Urinary bladder (tissue), 4 donors: ENCODE data around the gene DCLRE1A. TPM values are rescaled to one million over a fixed set of nuclear protein-coding genes. Genes with fewer than 3 reads are reported as not detected.

ENCODE experiments used
- DNase-seq: peaks from one replicate; pipeline ENCODE4 v3.0.0-alpha.2; 2015; ENCODE audit errors: extremely low spot score
- H3K27ac ChIP-seq: one replicate; pipeline ENCODE4 v1.5.1; 2013; ENCODE audit warnings: low read depth, mild to moderate bottlenecking, moderate library complexity
- H3K36me3 ChIP-seq: one replicate; pipeline ENCODE4 v1.6.1; 2013; ENCODE audit warnings: mild to moderate bottlenecking, moderate library complexity; ENCODE audit not compliant: insufficient read depth
- H3K4me1 ChIP-seq: one replicate; pipeline ENCODE4 v1.6.1; 2013; ENCODE audit warnings: mild to moderate bottlenecking, moderate library complexity; ENCODE audit not compliant: insufficient read depth
- H3K4me3 ChIP-seq: one replicate; pipeline ENCODE4 v1.5.1; 2013; ENCODE audit warnings: low read depth, low read length
- WGBS: extraction: QIAGEN DNeasy Blood & Tissue Kit; methylation state at CpG from one replicate; pipeline ENCODE4 v1.1.7; 2013; 5-methylcytosine and 5-hydroxymethylcytosine counted together
- polyA plus RNA-seq: library from polyadenylated mRNA; stranded (reverse); fragments of 200-250 nt; gene quantifications from one replicate; pipeline ENCODE4 v1.2.3, GENCODE V29; 2013
- small RNA-seq: library from RNA; depleted of rRNA; stranded (forward); fragments of <200 nt; gene quantifications from one replicate; pipeline ENCODE3, GENCODE V24; 2014
- total RNA-seq: library from RNA; depleted of rRNA; stranded (reverse); fragments of >200 nt; gene quantifications from one replicate; pipeline ENCODE4 v1.2.3, GENCODE V29; 2014
- donor health status: healthy with polysubstance abuse.
- donor health status: healthy.

Gene DCLRE1A
- total and polyA plus RNA-seq, 2 donors = 3.8 to 14.8 TPM

DNA sequence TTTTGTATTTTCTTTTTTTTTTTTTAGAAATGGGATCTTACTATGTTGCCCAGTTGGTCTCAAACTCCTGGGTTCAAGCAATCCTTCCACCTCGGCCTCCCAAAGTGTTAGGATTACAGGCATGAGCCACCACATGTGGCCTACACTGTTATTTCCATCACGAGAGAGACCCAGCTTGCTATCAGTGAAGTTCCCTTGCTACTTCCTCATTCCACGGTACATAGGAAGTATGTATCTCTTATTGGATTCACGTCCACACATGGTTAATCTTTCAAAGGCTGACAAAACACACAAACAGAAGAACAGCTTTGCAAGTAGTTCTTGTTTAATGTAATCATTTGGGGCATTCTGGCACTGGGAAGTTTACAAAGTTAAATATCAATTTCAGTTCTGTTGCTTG lies 50.9 kb downstream of the DCLRE1A start:
- 63% methylated on average over 4 of the region's 4 CpGs for WGBS
- H3K36me3 ChIP-seq = no peaks in the 10 kb centered on the region
- H3K27ac ChIP-seq = no peak overlapping the region
- no peak for DNase-seq
- H3K4me3 ChIP-seq = no peak overlapping the region
- H3K4me1 ChIP-seq = no peaks in the 10 kb centered on the region

DNA sequence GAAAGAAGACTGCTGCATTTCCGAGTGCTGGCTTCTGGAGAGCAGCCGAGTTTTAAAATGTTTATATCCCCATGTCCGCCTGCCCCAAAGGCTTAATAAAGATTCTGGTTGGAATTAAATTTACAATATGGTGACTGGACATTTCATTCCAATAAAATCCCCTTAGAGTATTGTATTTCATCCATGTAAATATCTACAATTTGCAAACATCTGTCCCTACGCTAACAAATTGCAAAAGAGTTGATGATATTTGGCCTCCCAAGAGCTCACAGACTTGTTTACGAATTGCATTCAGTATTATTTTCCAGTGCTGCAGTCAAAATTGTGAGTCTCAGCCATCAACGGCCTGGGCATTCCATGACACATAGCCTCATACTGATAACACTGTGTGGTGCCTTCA lies 52.3 kb downstream of the DCLRE1A start:
- Histone ChIP-seq H3K4me3 (no peak overlapping the region), H3K36me3 (no peaks in the 10 kb centered on the region), H3K4me1 (no peaks in the 10 kb centered on the region), H3K27ac (no peak overlapping the region)
- WGBS = 42% methylated on average over 6 of the region's 6 CpGs
- DNase-seq = no peak

- WGBS = 57% methylated on average over 2 of the region's 2 CpGs
- no peaks in the 10 kb centered on the region for H3K4me1 ChIP-seq
- H3K36me3 ChIP-seq = no peaks in the 10 kb centered on the region
- DNase-seq = no peak
- H3K4me3 ChIP-seq = no peak overlapping the region
- no peak overlapping the region for H3K27ac ChIP-seq
These were observed 62.2 kb downstream of the DCLRE1A start for GRCh38 chr10:113791691-113792090.

DNA sequence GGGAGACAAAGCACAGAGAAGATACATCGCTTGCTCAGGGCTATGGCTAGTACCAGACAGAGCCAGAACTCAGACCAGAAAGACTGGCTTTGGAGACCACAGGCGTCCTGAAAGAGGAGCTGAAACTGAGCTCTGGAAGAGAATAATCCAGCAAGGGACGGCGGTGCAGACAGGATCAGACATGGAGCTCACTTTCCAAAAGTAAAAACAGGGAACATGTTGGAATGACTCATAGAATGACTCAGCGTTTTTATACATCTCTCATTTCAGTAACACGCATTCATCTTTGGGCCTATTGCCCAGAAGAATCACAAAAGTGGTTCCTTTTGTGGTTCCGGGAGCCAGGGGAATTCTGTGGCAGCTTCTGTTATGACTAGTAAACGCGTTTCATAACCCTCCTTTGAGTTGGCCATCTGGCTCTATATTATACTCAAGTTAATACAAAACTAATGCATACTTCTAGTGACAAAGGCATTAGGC lies 65.2 kb downstream of the DCLRE1A start:
- WGBS = 26% methylated on average over 9 of the region's 9 CpGs
- no peak for DNase-seq
- H3K4me3 ChIP-seq = no peak overlapping the region
- H3K27ac ChIP-seq = no peak overlapping the region
- H3K36me3 ChIP-seq = no peaks in the 10 kb centered on the region
- H3K4me1 ChIP-seq = no peaks in the 10 kb centered on the region

Small RNAs within 50 kb of the gene (small RNA-seq; reads per million reads assigned to genes)
- not detected for gene RF00560

Other genes starting within 250 kb of the DCLRE1A start
- 1.5 TPM for gene NRAP, start 190.0 kb downstream of the DCLRE1A start, total RNA-seq
- not detected for gene NRAP, start 190.0 kb downstream of the DCLRE1A start, polyA plus RNA-seq
- 38.4 TPM for gene CASP7, start 174.2 kb downstream of the DCLRE1A start, total RNA-seq
- gene CASP7, start 174.2 kb downstream of the DCLRE1A start, polyA plus RNA-seq = 21.5 TPM
- gene PLEKHS1, start 102.4 kb downstream of the DCLRE1A start, total RNA-seq = 0.42 TPM
- 0.28 TPM for gene PLEKHS1, start 102.4 kb downstream of the DCLRE1A start, polyA plus RNA-seq
- gene NHLRC2, start 579 bp upstream of the DCLRE1A start, total RNA-seq = 50.6 TPM
- gene NHLRC2, start 579 bp upstream of the DCLRE1A start, polyA plus RNA-seq = 6.7 TPM
- 1.7 TPM for gene ADRB1, start 189.8 kb upstream of the DCLRE1A start, total RNA-seq
- gene ADRB1, start 189.8 kb upstream of the DCLRE1A start, polyA plus RNA-seq = 0.57 TPM